Measurements from ENCODE around the gene PNMT. TPM values are rescaled to one million over a fixed set of nuclear protein-coding genes. Genes with fewer than 3 reads are reported as not detected.

PNMT gene
- polyA plus RNA-seq, 3 donors = not detected

GRCh38 chr17:39651923-39652586 is 16.2 kb upstream of the PNMT start:
- no peak overlapping the region for H3K4me2 ChIP-seq (replicated peaks; ENCODE audit: extremely low read depth, low read length, poor library complexity, severe bottlenecking)
- no peak for TF ChIP-seq CTCF (IDR thresholded peaks at IDR 0.05)
- H3K4me1 Mint-ChIP-seq = peaks cover 23% of the 10 kb centered on the region
- WGBS (ENCODE audit: insufficient coverage) = 73% methylated on average over 4 of the region's 8 CpGs
- peaks cover 40 to 50% of the 10 kb centered on the region in 2 donors for H3K36me3 Mint-ChIP-seq
- peak overlapping the region in 5 of 7 donors; percentile 3 to 72 (median 41) for H3K27ac Mint-ChIP-seq
- no peaks in the 10 kb centered on the region for H3K27me3 ChIP-seq (ENCODE audit: control insufficient read depth in 2 of 2, insufficient read depth in 2 of 2, low read length in 2 of 2)
- H3K4me1 ChIP-seq (ENCODE audit: control insufficient read depth in 1 of 2, insufficient read depth in 2 of 2, low read length in 2 of 2) = peaks cover 0 to 2% of the 10 kb centered on the region in 2 donors
- H2AFZ ChIP-seq (ENCODE audit: insufficient read depth, low read depth, low read length, poor library complexity, severe bottlenecking) = no peak overlapping the region
- no peak overlapping the region for H3K4me3 ChIP-seq (replicated peaks in 1 of 3; ENCODE audit: low read depth in 2 of 3, low read length in 3 of 3)
- H3K4me3 Mint-ChIP-seq = no peak overlapping the region
- no peak overlapping the region for H3K9ac ChIP-seq (ENCODE audit: insufficient read depth, low read length, poor library complexity, severe bottlenecking)
- peaks cover 18 to 38% of the 10 kb centered on the region in 2 donors for H3K36me3 ChIP-seq (replicated peaks in 1 of 2; ENCODE audit: control insufficient read depth in 1 of 2, insufficient read depth in 2 of 2, low read length in 2 of 2)
- no peaks in the 10 kb centered on the region for H3K9me3 Mint-ChIP-seq
- no peaks in the 10 kb centered on the region for H3K9me3 ChIP-seq (replicated peaks in 1 of 2; ENCODE audit: control insufficient read depth in 1 of 2, insufficient read depth in 1 of 2, low read length in 2 of 2)
- H3K79me2 ChIP-seq (ENCODE audit: insufficient read depth, low read length) = peaks cover 36% of the 10 kb centered on the region
- intact Hi-C loops (cut with micrococcal nuclease) = no loop called here
- peaks cover 94% of the 10 kb centered on the region for H4K20me1 ChIP-seq (ENCODE audit: insufficient read depth, low read length)
- H3K27ac ChIP-seq (ENCODE audit: low read depth in 1 of 2, low read length in 2 of 2) = peak overlapping the region in 1 of 2 donors; percentile 14
- peaks cover 0 to 3% (median 1%) of the 10 kb centered on the region in 3 donors for H3K27me3 Mint-ChIP-seq (ENCODE audit: low read depth in 3 of 3)
- no peak for DNase-seq

- no peaks in the 10 kb centered on the region for H3K9me3 Mint-ChIP-seq
- no peak for TF ChIP-seq CTCF (IDR thresholded peaks at IDR 0.05)
- Histone ChIP-seq H4K20me1 (ENCODE audit: insufficient read depth, low read length) (peaks cover 93% of the 10 kb centered on the region), H3K27me3 (ENCODE audit: control insufficient read depth in 2 of 2, insufficient read depth in 2 of 2, low read length in 2 of 2) (no peaks in the 10 kb centered on the region), H3K4me2 (replicated peaks; ENCODE audit: extremely low read depth, low read length, poor library complexity, severe bottlenecking) (no peak overlapping the region), H3K9ac (ENCODE audit: insufficient read depth, low read length, poor library complexity, severe bottlenecking) (no peak overlapping the region), H2AFZ (ENCODE audit: insufficient read depth, low read depth, low read length, poor library complexity, severe bottlenecking) (no peak overlapping the region), H3K27ac (ENCODE audit: low read depth in 1 of 2, low read length in 2 of 2) (peak overlapping the region in 1 of 2 donors; percentile 14), H3K9me3 (replicated peaks in 1 of 2; ENCODE audit: control insufficient read depth in 1 of 2, insufficient read depth in 1 of 2, low read length in 2 of 2) (no peaks in the 10 kb centered on the region), H3K36me3 (replicated peaks in 1 of 2; ENCODE audit: control insufficient read depth in 1 of 2, insufficient read depth in 2 of 2, low read length in 2 of 2) (peaks cover 23 to 45% of the 10 kb centered on the region in 2 donors), H3K4me1 (ENCODE audit: control insufficient read depth in 1 of 2, insufficient read depth in 2 of 2, low read length in 2 of 2) (peaks cover 0 to 2% of the 10 kb centered on the region in 2 donors), H3K4me3 (replicated peaks in 1 of 3; ENCODE audit: low read depth in 2 of 3, low read length in 3 of 3) (no peak overlapping the region), H3K79me2 (ENCODE audit: insufficient read depth, low read length) (peaks cover 29% of the 10 kb centered on the region)
- H3K36me3 Mint-ChIP-seq = peaks cover 44 to 57% of the 10 kb centered on the region in 2 donors
- no peak overlapping the region for H3K4me3 Mint-ChIP-seq
- H3K4me1 Mint-ChIP-seq = peaks cover 23% of the 10 kb centered on the region
- 81% methylated on average over 6 of the region's 7 CpGs for WGBS (ENCODE audit: insufficient coverage)
- peak overlapping the region in 4 of 7 donors; percentile 3 to 69 (median 26) for H3K27ac Mint-ChIP-seq
- intact Hi-C loops (cut with micrococcal nuclease) = no loop called here
- no peak for DNase-seq
- H3K27me3 Mint-ChIP-seq (ENCODE audit: low read depth in 3 of 3) = peaks cover 0 to 3% (median 1%) of the 10 kb centered on the region in 3 donors
Measured at GRCh38 chr17:39652587-39653315, 15.5 kb upstream of the PNMT start.

Data from CD14-positive monocyte (primary cell).